ENCODE measurements around the gene CLIP2. TPM values are rescaled to one million over a fixed set of nuclear protein-coding genes. Genes with fewer than 3 reads are reported as not detected.

The CLIP2 gene
- total RNA-seq, 1 donor from 2014 or later = 7.4 TPM

GRCh38 chr7:74297516-74298233, 8.5 kb downstream of the CLIP2 start:
- no peaks in the 10 kb centered on the region for H3K27me3 ChIP-seq (ENCODE audit: low read depth)
- H3K27ac ChIP-seq (replicated peaks) = no peak overlapping the region
- intact Hi-C loops (cut with micrococcal nuclease) = no loop called here
- H3K4me3 ChIP-seq = no peak overlapping the region
- H3K4me1 ChIP-seq = peaks cover 35% of the 10 kb centered on the region
- TF ChIP-seq CTCF (IDR thresholded peaks at IDR 0.05; ENCODE audit: borderline replicate concordance) = no peak
- no peaks in the 10 kb centered on the region for H3K36me3 ChIP-seq
- no peak for DNase-seq
- no peaks in the 10 kb centered on the region for H3K9me3 ChIP-seq (replicated peaks)

- DNase-seq = no peak
These were observed 10.2 kb downstream of the CLIP2 start for GRCh38 chr7:74299401-74299800.

GRCh38 chr7:74300926-74301325, 11.7 kb downstream of the CLIP2 start:
- Histone ChIP-seq H3K4me1 (peaks cover 6% of the 10 kb centered on the region), H3K9me3 (replicated peaks) (no peaks in the 10 kb centered on the region), H3K27ac (replicated peaks) (no peak overlapping the region), H3K4me3 (no peak overlapping the region), H3K36me3 (no peaks in the 10 kb centered on the region), H3K27me3 (ENCODE audit: low read depth) (no peaks in the 10 kb centered on the region)
- intact Hi-C loops (cut with micrococcal nuclease) = no loop called here
- no peak for DNase-seq
- no peak for TF ChIP-seq CTCF (IDR thresholded peaks at IDR 0.05; ENCODE audit: borderline replicate concordance)

More at GRCh38 chr7:74299401-74299800, 10.2 kb downstream of the CLIP2 start:
- peaks cover 20% of the 10 kb centered on the region for H3K4me1 ChIP-seq
- H3K36me3 ChIP-seq = no peaks in the 10 kb centered on the region
- H3K27ac ChIP-seq (replicated peaks) = no peak overlapping the region
- intact Hi-C loops (cut with micrococcal nuclease) = no loop called here
- TF ChIP-seq CTCF (IDR thresholded peaks at IDR 0.05; ENCODE audit: borderline replicate concordance) = no peak
- H3K9me3 ChIP-seq (replicated peaks) = no peaks in the 10 kb centered on the region
- no peaks in the 10 kb centered on the region for H3K27me3 ChIP-seq (ENCODE audit: low read depth)
- H3K4me3 ChIP-seq = no peak overlapping the region

- no peak for DNase-seq
- peaks cover 25% of the 10 kb centered on the region for H3K4me1 ChIP-seq
These were observed 13.6 kb downstream of the CLIP2 start for GRCh38 chr7:74302745-74303221.

GRCh38 chr7:74304550-74304949, 15.3 kb downstream of the CLIP2 start:
- no peak for TF ChIP-seq CTCF (IDR thresholded peaks at IDR 0.05; ENCODE audit: borderline replicate concordance)
- peaks cover 24% of the 10 kb centered on the region for H3K4me1 ChIP-seq
- H3K27ac ChIP-seq (replicated peaks) = no peak overlapping the region
- H3K36me3 ChIP-seq = no peaks in the 10 kb centered on the region
- no peak for DNase-seq
- H3K9me3 ChIP-seq (replicated peaks) = no peaks in the 10 kb centered on the region
- intact Hi-C loops (cut with micrococcal nuclease) = no loop called here
- no peaks in the 10 kb centered on the region for H3K27me3 ChIP-seq (ENCODE audit: low read depth)
- no peak overlapping the region for H3K4me3 ChIP-seq

More at GRCh38 chr7:74302745-74303221, 13.6 kb downstream of the CLIP2 start:
- Histone ChIP-seq H3K36me3 (no peaks in the 10 kb centered on the region), H3K27me3 (ENCODE audit: low read depth) (no peaks in the 10 kb centered on the region), H3K9me3 (replicated peaks) (no peaks in the 10 kb centered on the region), H3K4me3 (no peak overlapping the region), H3K27ac (replicated peaks) (no peak overlapping the region)
- intact Hi-C loops (cut with micrococcal nuclease) = no loop called here
- no peak for TF ChIP-seq CTCF (IDR thresholded peaks at IDR 0.05; ENCODE audit: borderline replicate concordance)
